Thyroid gland (tissue), 4 donors: ENCODE measurements around the gene BTBD2.

Experiments used
- POLR2A ChIP-seq, 2 donors: fragments of 450-650 bp; IDR thresholded peaks; one replicate each; pipeline ENCODE4 v1.6.1; 2017; ENCODE audit warnings: antibody characterized with exemption in 2 of 2, mild to moderate bottlenecking in 2 of 2, moderate library complexity in 1 of 2
- TF ChIP-seq, protein P1 (sequence below), 6 experiments: fragments of 200-600 bp in 3 of 6; fragments of 450-650 bp in 3 of 6; sonication (generic) in 3 of 6; IDR thresholded peaks; one replicate each; pipeline ENCODE4 v1.5.1; 2016 to 2019; ENCODE audit warnings: antibody characterized with exemption in 6 of 6, mild to moderate bottlenecking in 2 of 6, inconsistent platforms in 1 of 6, moderate library complexity in 1 of 6

DNA sequence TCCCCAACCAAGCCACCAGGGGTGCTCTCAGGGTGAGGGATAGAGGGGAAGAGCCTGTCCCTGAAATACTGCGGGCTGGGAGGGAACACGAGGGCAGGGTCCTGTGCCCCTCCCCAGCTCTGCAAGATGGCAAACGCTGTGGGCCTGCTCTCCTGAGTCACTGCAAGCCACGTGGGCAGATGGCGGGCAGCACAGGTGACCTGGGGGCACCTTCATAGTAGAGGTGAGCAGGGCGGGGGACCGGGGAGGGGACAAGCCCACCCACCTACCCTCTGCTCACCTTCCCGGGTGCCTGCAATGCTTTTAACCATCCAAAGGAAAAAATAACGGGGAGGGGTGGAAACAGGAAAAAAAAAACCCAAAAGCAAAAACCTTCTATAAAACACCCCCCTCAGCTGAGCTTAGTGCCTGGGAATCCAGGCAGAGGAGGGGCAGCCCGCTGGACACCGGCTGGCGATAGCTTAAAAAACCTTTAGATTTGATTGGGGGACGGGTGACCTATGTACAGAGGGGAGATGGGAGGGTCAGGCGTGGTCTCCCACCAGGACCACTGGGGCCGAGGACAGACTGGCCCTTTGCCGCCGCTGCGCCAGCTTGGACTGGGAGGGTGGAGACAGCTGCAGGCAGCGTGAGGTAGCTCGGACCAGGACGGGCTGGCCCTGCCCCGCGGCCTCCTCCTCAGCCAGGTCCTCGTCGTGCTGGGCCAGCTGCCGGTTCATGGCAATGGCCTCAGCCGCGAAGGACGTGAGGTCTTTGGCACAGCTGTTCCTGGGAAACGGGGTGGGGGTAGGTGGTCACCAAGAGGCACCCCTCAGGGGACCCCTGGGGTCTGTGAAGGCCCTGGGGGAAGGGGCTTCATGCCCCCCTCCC is 23.8 kb upstream of the BTBD2 start:
- TF ChIP-seq, protein P1, sequence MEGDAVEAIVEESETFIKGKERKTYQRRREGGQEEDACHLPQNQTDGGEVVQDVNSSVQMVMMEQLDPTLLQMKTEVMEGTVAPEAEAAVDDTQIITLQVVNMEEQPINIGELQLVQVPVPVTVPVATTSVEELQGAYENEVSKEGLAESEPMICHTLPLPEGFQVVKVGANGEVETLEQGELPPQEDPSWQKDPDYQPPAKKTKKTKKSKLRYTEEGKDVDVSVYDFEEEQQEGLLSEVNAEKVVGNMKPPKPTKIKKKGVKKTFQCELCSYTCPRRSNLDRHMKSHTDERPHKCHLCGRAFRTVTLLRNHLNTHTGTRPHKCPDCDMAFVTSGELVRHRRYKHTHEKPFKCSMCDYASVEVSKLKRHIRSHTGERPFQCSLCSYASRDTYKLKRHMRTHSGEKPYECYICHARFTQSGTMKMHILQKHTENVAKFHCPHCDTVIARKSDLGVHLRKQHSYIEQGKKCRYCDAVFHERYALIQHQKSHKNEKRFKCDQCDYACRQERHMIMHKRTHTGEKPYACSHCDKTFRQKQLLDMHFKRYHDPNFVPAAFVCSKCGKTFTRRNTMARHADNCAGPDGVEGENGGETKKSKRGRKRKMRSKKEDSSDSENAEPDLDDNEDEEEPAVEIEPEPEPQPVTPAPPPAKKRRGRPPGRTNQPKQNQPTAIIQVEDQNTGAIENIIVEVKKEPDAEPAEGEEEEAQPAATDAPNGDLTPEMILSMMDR (IDR thresholded peaks at IDR 0.05): no peak
- TF ChIP-seq POLR2A (IDR thresholded peaks at IDR 0.05): no peak
